Measurements from ENCODE around the gene ENKUR.
"Not testable (repeated sequence)": the region's sequence is repeated elsewhere in the genome, so short reads cannot be mapped to it uniquely, and the experiment has no call there.

ENKUR gene

DNA sequence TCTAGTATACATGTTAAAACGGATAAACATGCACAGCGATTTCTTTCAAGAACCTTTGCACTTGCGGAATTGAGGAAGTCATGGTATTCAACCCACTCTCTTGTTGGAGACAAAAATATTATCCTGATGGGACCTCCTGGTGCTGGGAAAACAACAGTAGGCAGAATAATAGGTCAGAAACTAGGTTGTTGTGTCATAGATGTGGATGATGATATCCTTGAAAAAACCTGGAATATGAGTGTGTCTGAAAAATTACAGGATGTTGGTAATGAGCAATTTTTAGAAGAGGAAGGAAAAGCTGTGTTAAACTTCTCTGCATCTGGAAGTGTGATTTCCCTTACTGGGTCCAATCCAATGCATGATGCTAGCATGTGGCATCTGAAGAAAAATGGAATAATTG is 7.3 kb upstream of the ENKUR start:
- DNase-seq (ENCODE audit: low spot score), result no peak

DNA sequence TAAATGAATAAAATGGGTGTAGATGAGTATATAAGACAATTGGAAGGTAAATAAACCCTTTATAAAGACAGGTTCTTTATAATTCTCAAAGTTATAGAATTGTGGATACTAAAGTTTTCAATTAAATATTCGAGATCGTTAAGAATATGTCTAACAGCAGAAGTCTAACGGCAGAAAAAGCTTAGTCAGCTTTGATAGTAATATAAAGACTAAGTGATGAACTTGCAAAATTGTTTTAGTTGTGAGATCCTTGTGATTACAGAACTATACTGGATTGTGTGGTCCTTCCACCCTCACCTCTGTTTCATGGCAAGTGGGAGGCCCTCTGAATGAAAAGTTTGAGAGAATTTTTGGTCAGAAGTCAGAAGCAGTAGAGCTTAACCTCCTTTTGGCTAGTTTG is 2.7 kb upstream of the ENKUR start:
- no peak for DNase-seq (ENCODE audit: low spot score)

DNA sequence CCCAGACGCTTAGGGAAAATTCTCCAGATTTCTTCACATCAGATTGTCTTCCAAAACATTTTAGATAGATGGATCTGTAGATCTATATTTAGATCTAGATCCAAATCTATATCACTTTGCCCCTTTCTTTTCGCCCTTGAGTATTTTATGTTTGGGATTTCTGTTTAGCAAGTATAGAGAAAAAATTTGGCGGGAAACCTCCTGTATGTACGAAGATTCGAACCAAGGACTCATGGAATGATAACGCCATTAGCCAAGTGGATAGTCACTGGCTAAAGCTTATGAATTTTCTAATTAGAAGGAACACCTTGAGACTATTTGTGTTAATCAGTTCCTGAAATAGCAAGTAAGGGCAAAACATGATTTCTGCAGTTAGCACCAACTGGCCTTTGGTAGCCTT is 1.7 kb upstream of the ENKUR start:
- no peak for DNase-seq (ENCODE audit: low spot score)

DNA sequence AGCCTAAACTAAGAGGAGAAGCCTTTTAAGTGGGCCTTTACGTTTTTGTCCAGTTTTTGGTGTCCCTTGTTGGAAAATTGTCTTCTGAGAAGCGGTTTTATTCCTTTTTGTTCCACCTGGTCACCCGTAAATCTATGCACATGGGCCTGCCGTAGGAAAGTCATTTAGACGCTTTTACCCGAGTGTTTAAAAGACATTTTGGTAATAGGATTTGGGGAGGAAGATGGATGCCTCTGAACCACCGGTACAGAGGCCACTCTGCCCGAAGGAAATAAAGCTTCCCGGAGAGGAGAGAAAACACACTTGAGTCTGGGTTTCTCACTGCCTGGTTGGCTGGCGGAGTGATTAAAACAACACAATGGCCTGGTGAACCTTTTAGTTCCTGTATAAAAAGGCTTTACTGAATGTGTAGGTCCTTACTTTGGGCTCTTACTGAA is 1.2 kb upstream of the ENKUR start:
- DNase-seq (ENCODE audit: low spot score), result peak; percentile 4

DNA sequence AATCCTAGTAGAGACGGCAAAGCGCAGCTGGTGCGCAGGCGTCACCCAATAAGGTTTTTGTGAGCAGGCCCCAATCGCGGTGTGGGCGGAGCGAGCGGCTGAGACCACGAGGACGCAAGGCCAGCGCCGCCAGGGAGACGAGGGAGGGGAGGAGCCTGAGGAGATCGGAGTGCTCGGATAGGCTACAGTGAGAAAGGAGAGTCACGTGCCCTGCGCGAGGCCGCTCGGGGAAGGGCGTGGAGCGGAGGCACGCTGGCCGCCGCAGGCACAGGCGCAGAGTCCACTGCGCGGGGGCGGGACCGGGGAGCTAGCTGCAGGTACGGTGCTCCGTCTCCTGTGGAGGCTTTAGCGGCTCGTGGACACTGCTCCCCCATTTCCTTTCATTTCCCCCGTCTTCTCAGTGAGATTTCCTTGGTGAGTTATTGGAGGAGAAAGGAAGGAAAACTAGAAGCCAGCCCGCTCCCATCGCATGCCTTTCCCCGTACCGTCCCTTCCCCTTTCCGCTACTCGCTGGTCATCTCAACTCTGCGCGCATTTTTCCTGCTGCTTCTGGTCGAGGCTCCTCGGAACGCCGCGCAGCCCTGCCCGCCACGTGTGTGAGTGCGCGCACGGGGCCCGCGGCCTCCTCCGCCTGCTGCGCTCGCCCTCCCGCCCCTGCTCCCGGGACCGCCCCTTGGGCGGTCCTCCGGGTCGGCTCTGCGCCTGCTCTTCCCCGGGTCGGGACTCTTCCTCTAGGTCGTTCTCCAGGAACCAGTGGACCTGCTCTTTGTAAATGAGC is 607 bp upstream of the ENKUR start, which contains the start of gene THNSL1:
Gene THNSL1 (plus strand): TSS at position 237 of the 778 bp plus-strand sequence. CDS start 6,612 bp downstream, outside the sequence.
- DNase-seq (ENCODE audit: low spot score), result peak; percentile 95

DNA sequence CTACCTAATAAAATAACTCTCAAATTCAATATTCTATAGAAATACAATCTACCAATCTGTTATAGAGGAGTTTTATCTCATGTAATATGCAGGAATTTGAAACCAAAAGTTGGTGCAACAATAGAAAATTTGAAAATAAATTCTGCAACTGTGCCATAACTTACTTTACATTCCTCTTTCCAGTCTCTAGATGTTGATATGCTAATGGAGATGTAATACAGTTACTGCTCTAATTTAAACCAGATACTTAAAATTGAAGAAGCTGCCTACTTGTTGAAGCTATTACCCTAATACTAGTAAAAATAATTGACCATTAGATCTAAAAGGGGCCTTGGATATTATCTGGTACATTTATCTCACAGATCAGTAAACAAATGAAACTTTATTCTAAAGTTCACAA is 1.4 kb downstream of the ENKUR start:
- no peak for DNase-seq (ENCODE audit: low spot score)

DNA sequence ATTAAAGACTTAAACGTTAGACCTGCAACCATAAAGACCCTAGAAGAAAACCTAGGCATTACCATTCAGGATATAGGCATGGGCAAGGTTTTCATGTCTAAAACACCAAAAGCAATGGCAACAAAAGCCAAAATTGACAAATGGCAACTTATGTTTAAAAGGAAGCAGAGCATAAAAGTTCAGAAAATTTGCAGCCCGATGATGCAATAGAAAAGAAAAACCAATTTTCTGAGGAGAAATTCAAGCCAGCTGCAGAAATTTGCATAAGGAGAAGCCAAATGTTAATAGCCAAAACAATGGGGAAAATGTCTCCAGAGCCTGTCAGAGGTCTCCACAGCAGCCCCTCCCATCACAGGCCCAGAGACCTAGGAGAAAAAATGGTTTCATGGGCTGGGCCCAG is 4.4 kb downstream of the ENKUR start:
- not testable (repeated sequence) for DNase-seq (ENCODE audit: low spot score)

DNA sequence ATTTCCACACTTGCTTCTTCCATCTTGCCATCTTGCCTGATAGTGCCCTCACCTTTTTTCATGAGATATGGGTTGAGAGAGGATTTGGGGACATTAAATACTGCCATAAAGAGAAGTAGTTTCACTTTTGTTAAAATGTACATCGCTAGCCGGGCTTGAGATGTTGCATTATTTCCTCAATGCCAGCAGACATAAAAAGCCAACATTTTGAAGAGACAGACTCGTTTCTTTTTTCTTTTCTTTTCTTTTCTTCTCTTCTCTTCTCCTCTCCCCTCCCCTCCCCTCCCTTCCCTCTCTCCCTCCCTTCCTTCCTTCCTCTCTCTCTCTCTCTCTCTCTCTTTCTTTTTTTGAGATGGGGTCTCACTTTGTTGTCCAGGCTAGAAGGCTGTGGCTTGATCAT is 17.9 kb downstream of the ENKUR start:
- no peak for DNase-seq (ENCODE audit: low spot score)

DNA sequence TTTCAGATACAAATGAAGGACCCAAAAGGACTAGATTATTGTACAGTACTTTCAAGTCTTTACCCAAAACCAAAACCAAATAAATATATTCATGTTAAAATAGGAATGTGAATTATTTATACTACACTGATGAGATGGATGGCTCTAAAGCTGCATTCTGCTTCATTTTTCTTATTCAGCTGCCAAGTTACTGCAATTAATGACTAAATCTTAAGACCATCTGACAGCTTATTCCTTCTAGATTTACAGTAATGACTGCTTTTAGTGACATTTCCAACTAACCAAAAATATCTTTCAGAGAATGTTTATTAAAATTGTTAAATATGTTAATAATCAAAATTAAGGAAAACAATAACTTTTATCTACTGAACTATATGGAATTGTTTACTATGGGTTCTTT is 20.9 kb downstream of the ENKUR start:
- DNase-seq (ENCODE audit: low spot score), result no peak

DNA sequence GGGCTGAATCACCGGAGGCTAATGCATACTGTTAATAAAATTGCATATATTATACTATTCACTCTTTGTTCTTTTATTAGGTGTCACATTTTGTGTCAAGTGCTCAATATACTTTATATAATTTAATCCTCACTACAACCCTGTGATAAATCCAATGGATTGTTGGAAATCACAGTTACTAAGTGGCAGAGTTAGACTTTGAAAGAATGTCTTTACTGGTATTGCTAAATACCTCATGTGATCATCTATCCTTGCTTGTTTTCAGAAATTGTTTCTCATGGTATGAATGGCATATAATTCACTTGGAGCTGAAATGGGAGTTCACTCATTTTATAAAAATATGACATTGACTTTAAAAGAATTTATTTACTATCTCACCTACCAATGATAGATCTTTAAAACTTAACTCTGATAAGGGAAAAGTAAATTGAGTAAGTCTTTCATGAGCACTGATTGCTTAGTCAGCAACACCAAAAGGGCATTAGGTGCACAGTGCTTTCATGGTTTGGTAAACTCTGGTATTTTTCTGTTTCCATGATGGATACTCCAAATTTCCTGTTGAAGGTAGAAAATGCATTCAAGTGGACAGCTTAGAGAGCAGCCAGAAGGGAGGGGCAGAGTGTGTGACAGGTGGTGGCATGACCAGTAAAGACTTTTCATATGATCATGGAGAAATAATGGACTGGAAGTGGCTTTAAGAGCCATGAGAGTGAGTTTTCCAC is 22.6 kb downstream of the ENKUR start:
- no peak for DNase-seq (ENCODE audit: low spot score)

DNA sequence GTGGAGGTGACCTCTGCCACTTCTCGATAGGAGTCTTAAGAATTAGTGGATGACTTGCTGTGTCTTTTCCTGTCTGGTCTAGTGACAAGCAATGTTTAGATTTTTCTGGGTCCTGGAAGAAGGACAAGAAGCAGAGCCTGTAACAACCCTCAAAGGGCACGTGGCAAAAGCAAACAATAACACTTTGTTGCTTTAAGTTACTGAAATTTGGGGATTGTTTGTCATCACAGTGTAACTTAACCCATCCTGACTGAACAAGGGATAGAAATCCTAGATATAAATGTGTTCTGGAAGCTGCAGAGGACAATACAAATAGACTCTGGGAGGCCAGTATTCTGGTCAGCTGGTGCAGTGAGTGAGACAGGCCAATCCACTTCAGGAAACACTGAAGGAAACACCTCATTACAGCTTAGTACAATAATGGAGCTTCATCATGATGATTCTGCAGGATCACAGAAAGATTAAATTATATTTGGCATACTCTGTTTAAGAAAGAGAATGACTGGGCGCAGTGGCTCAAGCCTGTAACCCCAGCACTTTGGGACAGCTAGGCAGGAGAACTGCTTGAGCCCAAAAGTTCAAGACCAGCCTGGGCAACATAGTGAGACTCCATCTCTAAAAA is 23.3 kb downstream of the ENKUR start:
- no peak for DNase-seq (ENCODE audit: low spot score)

DNA sequence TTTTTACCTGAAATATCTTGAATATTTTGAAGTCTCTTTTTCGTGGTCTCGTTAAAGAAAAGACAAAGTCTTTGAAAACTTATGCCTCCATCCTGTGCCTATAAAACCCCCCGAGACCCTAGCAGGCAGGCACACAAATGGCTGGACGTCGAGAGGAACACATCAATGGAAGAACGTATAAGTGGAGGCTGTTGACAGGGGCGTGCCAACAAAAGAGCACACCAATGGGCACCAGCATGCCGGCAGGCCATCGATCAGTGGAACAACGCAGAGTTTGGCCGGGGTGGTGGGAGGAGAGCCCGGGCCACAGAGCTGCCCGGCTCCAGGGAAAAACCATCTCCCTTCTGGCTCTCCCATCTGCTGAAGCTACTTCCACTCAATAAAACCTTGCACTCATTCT is 24.7 kb downstream of the ENKUR start:
- DNase-seq (ENCODE audit: low spot score), result no peak

DNA sequence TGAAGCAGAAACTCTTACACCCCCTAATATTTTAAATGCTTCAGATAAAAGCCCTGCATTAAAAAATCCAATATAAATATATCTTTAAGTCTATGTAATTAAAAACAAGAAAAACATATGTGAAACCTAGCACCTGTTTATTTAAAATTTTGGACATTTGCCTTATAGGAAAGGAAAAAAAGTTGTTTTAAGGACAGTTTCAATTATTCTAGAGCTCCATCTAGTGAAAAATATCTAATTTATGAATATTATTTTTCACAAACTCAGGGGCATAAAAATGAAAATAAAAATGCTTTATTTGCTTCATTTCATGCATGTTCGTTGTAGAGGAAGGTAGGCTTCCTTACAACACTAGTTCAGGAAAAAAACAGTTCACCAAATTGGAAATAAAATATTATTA is 26.1 kb downstream of the ENKUR start:
- DNase-seq (ENCODE audit: low spot score), result no peak

DNA sequence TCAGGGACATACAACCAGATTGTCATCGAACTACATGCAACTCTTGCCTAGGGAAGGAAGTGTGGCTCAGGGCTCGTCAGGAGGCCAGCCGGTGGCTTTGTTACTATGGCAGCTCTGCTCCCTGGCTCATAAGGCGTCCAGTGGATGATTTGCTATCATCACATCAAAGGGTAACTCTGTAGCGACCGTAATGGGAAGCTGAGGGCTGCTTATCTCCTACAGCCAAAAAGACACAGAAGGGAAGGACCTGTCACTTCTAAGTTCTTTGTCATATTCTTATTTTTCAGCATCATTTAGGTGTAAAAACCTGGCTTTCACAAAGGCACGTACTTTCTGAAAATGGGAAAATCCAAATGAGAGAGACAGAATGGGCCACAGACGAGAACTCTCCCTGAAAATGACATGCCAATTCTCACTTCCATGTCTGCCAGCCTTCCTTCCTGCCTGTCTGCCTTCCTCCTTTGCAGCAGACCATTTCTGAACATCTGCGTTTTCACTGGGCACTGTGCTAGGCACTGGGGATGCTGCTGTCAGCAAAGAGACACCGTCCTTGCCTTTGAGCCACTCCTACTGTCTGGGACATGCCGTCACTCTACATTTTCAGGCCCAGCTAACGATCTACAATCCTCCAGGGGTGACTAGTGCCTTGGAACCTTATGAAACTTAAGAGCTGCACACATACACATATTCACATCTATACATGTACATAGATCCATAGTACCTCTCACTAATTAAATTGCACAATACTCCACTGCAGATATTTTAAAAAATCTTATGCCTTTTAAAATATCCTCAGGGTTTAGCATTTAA is 26.9 kb downstream of the ENKUR start:
- DNase-seq (ENCODE audit: low spot score), result no peak

DNA sequence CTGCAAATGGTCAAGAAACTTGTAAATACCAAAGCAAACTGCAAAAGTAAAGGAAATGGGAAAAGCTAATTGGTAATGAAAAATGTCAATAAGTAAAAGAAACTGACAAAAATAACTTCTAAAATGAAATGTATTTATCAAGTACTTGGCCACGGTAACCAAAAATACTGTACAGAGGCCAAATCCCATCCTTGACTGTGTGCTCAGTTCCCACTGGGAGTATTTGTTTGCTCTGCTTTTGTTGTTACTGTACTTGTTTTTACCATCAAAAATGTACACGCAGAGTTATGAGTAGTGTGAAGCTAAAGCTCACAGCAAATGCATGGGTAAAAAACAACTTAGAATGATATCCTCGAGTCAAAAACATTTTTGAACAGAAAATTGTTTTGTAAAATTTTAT is 31.1 kb downstream of the ENKUR start:
- no peak for DNase-seq (ENCODE audit: low spot score)

DNA sequence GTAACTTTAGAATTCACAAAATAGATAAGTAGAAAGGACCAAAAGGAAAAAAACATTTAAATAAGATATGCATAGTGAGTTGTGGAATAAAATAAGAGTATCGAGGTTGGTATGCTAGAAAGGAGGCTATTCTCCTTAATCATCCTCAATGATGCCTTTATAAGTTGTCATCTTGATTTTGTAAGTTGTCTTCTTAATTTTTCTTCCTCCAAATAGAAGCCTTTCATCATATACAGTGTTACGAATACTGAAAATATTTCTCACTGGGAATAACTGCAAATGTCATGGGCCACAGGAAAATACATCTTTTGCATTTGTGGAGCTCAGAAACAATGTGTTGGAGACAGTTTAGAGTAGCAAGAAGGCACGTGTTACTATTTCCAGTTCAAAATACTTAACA is 32.0 kb downstream of the ENKUR start:
- DNase-seq (ENCODE audit: low spot score), result no peak

DNA sequence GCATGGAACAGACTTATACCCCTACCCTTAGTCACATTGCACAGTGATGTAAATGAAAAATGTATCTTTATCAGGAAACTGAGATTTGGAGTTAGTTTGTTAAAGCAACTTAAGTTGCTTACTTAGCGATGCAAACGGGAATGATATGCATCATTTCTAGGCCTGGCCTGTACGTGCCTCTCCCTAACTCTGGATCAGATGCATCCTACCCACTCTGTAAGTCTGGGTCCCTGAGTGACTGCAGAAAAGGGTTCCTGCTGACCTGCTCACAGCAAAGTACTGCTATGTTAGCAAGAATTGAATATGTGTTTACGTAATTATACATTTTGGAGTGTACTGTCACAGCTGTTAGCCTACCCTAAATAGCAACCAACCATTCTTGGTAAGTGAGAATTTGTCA is 32.8 kb downstream of the ENKUR start:
- no peak for DNase-seq (ENCODE audit: low spot score)

DNA sequence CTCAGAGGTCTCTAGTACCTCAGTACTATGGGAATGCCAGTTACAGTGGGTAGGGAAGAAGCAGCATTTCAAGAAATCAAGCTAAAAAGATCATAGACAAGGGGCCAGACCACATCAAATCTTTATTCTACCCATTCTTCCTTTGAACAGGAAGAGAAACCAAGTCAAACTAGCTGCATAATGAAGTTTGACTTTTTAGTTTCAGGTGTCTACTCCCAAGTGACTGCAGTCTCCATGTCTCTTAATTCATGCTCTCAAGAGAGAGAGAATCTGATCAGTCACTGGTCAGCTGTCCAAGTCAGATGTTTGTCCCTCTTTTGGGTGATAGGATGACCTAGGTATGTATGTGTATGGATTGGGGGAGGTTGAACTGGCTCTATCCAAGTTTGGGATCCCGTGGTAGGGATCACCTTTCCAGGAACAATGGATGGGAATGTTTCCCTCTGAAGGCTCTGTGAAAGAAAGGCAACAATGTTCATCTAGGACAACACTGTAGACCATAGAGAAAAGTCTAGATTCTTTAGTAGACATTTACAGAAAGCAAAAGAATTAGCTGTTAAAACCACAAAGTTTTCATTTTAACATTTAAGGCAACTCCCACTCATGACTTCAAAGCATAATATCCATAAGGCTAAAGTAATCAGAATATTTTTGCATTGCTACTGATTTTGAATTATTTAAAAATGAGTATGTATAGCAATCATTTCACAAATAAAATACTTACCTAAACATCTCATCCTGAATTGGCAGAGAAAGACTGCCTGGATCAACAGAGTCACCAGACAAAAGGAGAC is 33.4 kb downstream of the ENKUR start:
- no peak for DNase-seq (ENCODE audit: low spot score)

DNA sequence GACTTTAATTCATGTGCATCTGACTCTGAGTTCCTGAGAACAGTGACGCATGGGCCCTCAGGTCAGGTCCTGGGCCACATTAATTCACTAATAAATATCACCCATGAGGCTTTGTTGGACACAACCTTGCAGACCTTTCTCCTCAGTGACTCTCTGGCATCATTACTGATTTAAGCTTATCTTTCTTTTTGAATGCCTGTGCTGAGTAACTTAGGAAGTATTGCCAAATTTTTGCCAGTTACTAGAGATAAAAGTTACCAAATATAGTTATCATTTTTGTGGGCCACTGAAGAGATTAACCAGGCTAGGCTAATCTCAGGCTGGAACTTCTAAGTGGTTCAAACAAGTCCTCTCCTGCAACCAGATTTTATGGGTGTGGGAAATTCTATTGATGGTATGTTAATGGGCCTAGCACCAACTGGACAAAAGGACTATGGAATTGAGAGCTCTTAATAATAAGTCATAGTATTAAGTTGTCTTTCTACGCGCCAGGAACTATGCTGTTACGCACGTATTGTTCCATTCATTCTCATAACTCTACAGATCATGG is 34.7 kb downstream of the ENKUR start:
- no peak for DNase-seq (ENCODE audit: low spot score)

DNA sequence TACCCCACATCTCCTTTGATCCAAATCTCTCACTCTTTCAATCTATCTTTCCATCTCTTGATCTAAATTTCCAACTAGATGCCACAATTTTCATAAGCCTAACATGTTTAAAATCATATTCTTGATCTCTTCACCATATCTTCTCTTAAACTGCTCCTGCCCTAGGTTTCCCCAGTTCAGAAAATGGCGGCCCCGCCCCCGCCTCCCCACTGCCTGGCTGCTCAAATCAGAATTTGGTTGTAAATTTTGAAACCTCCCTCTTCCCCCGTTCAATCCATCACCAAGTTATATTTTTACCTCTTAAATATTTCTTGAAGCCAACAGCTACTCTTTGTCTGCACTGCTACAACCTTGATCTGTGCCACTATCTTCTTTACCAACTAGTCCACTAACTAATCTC is 36.3 kb downstream of the ENKUR start:
- no peak for DNase-seq (ENCODE audit: low spot score)

DNA sequence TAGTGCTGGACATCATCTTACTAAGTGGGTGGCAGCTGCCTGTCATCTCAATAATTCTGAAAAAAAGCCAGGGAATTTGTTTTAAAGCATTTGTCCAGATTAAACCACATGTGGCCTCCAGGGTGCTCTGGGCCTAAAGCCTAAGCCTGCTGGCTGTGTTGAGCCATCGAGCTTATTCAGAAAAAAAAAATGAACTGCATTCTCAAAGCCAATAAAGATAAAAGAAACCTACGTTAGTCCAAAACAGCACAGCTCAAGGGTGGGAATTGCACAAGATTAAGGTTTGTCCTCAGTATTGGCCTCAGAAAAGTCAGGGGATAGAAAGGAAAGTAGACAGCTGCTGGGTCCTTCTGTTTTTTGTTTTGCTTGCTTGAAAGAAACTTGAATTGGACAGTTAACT is 41.0 kb downstream of the ENKUR start:
- DNase-seq (ENCODE audit: low spot score), result no peak

Measured in germinal center (tissue), 1 donor.